SH-SY5Y (cell line): ENCODE measurements around the gene SLC23A2.

Experiments used
- GATA2 ChIP-seq: IDR thresholded peaks from 2 replicates; pipeline ENCODE4 v1.6.1; 2011; ENCODE audit warnings: mild to moderate bottlenecking, low read depth, low read length
- GATA3 ChIP-seq: IDR thresholded peaks from 2 replicates; pipeline ENCODE4 v1.6.1; 2011; ENCODE audit warnings: low read depth, mild to moderate bottlenecking, low read length, moderate library complexity

The SLC23A2 gene

GRCh38 chr20:4978050-4978918 lies 23.0 kb downstream of the SLC23A2 start:
- TF ChIP-seq GATA2: no peak
- TF ChIP-seq GATA3: no peak

GRCh38 chr20:4973330-4974097 lies 27.8 kb downstream of the SLC23A2 start:
- no peak for TF ChIP-seq GATA2
- no peak for TF ChIP-seq GATA3

GRCh38 chr20:4972506-4973251 lies 28.6 kb downstream of the SLC23A2 start:
- no peak for TF ChIP-seq GATA2
- TF ChIP-seq GATA3: no peak

- TF ChIP-seq GATA3 (no peak), GATA2 (no peak)
Measured at GRCh38 chr20:4971064-4971463, 30.2 kb downstream of the SLC23A2 start.

GRCh38 chr20:4967752-4968477 lies 33.4 kb downstream of the SLC23A2 start:
- TF ChIP-seq GATA3 (no peak), GATA2 (no peak)

- no peak for TF ChIP-seq GATA3
- TF ChIP-seq GATA2: 0 out of 2 replicates have a peak, but pooled peaks have one; percentile 22
Measured at GRCh38 chr20:4966826-4967751, 34.2 kb downstream of the SLC23A2 start.

- no peak for TF ChIP-seq GATA3
- TF ChIP-seq GATA2: no peak
Measured at GRCh38 chr20:4962241-4962855, 39.0 kb downstream of the SLC23A2 start.

- no peak for TF ChIP-seq GATA2
- TF ChIP-seq GATA3: no peak
Measured at GRCh38 chr20:4961746-4962145, 39.6 kb downstream of the SLC23A2 start.

- TF ChIP-seq GATA2: no peak
- TF ChIP-seq GATA3: no peak
Measured at GRCh38 chr20:4959592-4959991, 41.7 kb downstream of the SLC23A2 start.

GRCh38 chr20:4957939-4958362 lies 43.4 kb downstream of the SLC23A2 start:
- TF ChIP-seq GATA2: no peak
- no peak for TF ChIP-seq GATA3

- no peak for TF ChIP-seq GATA2
- TF ChIP-seq GATA3: no peak
Measured at GRCh38 chr20:4957187-4957586, 44.1 kb downstream of the SLC23A2 start.

- no peak for TF ChIP-seq GATA2
- TF ChIP-seq GATA3: no peak
Measured at GRCh38 chr20:4956200-4956810, 45.0 kb downstream of the SLC23A2 start.
